GM04504 (cell line): ENCODE data around the gene PTPRG.

ENCODE experiments used
- DNase-seq: peaks from one replicate; pipeline ENCODE4 v3.0.0-alpha.2; 2012; ENCODE audit warnings: low read depth

PTPRG gene

GRCh38 chr3:62189376-62189698 is 628.0 kb downstream of the PTPRG start:
- no peak for DNase-seq

- no peak for DNase-seq
Measured at GRCh38 chr3:62192891-62193290, 631.5 kb downstream of the PTPRG start.

GRCh38 chr3:62193586-62194345 is 632.4 kb downstream of the PTPRG start:
- DNase-seq: no peak

- no peak for DNase-seq
Measured at GRCh38 chr3:62197350-62198012, 636.1 kb downstream of the PTPRG start.

GRCh38 chr3:62199126-62199525 is 637.8 kb downstream of the PTPRG start:
- DNase-seq: no peak

- no peak for DNase-seq
Measured at GRCh38 chr3:62201438-62202035, 640.2 kb downstream of the PTPRG start.

- no peak for DNase-seq
Measured at GRCh38 chr3:62203152-62203551, 641.8 kb downstream of the PTPRG start.

GRCh38 chr3:62203561-62203960 is 642.2 kb downstream of the PTPRG start:
- DNase-seq: no peak

- DNase-seq: no peak
Measured at GRCh38 chr3:62207197-62207596, 645.8 kb downstream of the PTPRG start.

- DNase-seq: no peak
Measured at GRCh38 chr3:62208385-62208784, 647.0 kb downstream of the PTPRG start.

GRCh38 chr3:62209101-62209500 is 647.7 kb downstream of the PTPRG start:
- DNase-seq: no peak

GRCh38 chr3:62210011-62210410 is 648.6 kb downstream of the PTPRG start:
- DNase-seq: no peak

GRCh38 chr3:62211675-62212429 is 650.5 kb downstream of the PTPRG start:
- DNase-seq: no peak

GRCh38 chr3:62214850-62215249 is 653.5 kb downstream of the PTPRG start:
- DNase-seq: no peak

GRCh38 chr3:62220616-62221015 is 659.2 kb downstream of the PTPRG start:
- no peak for DNase-seq

GRCh38 chr3:62225051-62225450 is 663.7 kb downstream of the PTPRG start:
- no peak for DNase-seq

GRCh38 chr3:62226601-62227339 is 665.4 kb downstream of the PTPRG start:
- DNase-seq: no peak

GRCh38 chr3:62228467-62228866 is 667.1 kb downstream of the PTPRG start:
- no peak for DNase-seq

- DNase-seq: no peak
Measured at GRCh38 chr3:62229211-62229610, 667.8 kb downstream of the PTPRG start.

GRCh38 chr3:62229908-62230307 is 668.5 kb downstream of the PTPRG start:
- no peak for DNase-seq

GRCh38 chr3:62233065-62233464 is 671.7 kb downstream of the PTPRG start:
- DNase-seq: no peak

- DNase-seq: no peak
Measured at GRCh38 chr3:62236016-62236415, 674.6 kb downstream of the PTPRG start.
